Urothelium cell line (cell line): Measurements from ENCODE around the gene SMIM44.
A peak's percentile ranks its signal among the peaks of the same experiment; 100 is the strongest.
"Not testable (repeated sequence)": the region's sequence is repeated elsewhere in the genome, so short reads cannot be mapped to it uniquely, and the experiment has no call there.

Source experiments
- DNase-seq: peaks from one replicate; pipeline ENCODE4 v3.0.0; 2011; ENCODE audit warnings: low spot score, mixed read lengths
- FAIRE-seq: peaks from 2 replicates; lab custom pipeline; 2011; peaks lifted over from hg19 to GRCh38; lab: Jason Lieb, UNC

The SMIM44 gene

DNA sequence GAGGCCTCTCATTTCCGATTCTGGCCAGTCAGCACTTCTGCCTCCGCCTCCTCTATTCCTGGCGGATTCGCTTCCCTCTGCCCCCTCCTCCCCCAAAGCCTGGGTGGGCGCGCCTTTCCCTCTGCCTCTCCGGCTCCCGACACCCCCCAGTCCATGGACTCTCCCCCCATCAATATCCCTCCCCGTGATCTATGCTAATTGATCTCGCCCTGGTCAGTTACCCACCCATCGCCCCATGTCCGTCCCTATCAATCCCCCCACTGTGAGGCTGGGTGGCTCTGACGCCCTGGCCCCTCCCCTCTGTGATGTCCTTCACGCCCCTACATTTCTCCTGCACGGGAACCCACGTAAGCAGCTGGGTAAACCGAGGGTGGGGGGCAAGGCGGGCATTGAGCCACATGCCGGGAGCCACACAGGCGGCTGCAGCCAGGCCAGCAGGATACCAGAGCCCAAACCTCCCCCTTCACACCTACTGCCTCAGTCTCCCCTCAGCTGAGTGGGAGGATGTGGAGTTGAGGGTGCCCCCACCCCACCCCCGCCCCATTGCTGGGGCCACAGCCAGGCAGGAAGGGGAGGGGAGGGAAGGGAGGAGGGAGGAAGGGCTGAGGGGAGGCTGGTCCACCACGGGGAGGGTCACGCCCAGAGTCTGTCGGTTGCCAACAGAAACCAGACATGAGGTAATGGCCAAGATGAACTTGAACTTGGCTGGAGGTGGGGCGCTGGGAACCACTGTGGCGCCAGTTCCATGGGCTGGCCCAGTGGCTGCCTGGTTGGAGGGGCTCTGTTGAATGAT, 24.0 kb downstream of the SMIM44 start:
- peak; percentile 89 for FAIRE-seq
- peak; percentile 83 for DNase-seq

DNA sequence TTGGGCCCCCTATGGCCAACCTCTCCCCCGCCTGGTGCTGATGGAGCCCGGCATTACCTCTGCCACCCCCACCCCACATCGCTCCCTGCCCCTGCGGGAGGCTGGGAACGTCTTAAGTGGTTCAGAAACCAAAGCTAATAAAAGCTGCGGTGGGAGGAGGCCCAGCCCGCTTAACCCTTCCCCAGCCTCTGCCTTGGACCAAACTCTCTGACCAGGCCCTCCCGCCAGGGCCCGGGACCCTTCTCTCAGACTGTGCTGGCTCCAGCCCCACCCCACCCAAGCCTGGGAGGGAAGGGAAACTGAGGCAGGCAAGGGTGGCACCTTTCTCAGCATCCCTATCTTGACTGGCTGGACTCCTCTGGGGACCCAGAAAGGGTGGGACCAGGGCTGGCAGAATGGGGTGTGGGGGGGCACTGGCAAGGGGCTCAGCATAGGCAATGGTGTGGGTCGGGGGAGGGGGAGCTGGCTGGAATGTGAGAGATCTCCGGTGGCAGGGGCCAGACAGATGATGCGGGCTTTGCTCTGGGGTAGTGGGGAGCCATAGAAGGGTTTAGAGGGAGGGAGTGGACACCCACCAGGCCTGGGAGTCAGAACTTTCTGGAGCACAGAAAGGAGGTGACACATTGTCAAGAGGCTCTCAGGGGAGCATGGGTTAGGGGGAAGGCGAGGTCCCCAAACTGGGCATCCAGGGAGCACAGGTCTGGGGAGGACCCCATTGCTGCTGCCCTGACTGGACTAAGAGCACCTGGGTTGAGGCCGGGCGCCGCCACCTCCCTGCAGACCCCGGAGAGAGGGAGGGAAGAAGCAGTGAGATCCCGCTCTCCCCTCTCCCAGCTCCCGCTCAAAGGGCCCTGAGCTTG, 24.8 kb downstream of the SMIM44 start:
- peak; percentile 50 for DNase-seq
- FAIRE-seq: no peak

DNA sequence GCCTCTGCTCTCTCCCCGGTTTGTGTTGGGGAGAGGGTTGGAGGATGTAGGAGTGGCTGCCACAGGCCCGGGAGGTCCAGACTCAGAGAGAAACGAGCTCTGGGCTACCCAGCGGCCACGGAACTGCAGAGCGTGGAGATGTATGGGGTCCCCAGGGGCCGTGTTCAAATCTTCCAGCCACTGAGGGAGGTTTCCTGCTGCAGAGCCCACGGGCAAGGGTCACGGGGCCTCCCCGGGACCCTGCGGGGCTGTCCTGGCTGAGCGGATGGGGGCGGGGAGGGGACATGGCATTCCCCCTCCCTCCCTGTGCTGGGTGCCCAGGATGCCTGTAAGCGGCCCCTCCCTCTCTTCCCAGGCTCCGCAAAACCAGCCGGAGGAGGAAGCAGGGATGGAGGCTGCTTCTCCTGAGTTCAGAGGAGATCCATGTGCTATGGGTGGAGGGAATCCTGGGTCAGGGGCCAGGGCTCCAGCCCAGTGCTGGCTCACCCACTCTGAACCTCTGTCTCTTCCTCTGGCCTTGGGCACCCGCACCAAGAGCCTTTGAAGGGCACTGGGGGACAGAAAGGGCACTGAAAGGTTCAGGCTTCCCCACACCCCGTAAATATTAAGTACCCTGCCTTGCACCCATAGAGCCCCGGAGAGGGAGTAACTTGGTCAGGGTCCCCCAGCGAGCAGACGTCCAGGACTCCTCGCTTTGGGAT, 25.6 kb downstream of the SMIM44 start:
- FAIRE-seq: no peak
- peak; percentile 40 for DNase-seq

DNA sequence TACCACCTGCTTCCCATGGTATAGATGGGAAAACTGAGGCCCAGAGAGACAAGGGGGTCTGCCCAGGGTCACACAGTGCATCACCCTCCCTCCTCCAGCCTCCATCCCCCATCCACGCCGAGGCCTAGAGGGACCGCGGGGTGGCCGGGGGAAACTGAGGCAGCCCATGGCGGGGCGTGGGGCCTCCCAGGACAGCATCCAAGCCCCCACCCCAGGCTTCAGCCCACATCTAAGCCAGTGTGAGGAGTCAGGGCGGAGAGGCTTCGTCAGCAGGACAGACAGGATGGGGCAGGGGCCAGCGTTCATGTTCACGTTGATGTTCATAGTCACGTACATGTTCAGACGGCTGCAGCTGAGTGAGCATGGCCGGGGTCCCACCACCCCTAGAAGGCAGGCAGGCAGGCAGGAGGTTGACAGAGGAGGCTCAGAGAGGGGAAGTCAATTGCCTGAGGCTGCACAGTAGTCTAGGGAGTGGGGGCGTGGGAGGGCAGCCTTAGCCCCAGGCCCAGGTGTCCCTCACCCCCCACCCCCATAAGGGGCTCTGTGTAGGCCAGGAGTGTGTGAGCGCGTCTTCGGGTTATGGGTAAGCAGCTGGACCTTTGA, 26.2 kb downstream of the SMIM44 start:
- FAIRE-seq: no peak
- DNase-seq: no peak

DNA sequence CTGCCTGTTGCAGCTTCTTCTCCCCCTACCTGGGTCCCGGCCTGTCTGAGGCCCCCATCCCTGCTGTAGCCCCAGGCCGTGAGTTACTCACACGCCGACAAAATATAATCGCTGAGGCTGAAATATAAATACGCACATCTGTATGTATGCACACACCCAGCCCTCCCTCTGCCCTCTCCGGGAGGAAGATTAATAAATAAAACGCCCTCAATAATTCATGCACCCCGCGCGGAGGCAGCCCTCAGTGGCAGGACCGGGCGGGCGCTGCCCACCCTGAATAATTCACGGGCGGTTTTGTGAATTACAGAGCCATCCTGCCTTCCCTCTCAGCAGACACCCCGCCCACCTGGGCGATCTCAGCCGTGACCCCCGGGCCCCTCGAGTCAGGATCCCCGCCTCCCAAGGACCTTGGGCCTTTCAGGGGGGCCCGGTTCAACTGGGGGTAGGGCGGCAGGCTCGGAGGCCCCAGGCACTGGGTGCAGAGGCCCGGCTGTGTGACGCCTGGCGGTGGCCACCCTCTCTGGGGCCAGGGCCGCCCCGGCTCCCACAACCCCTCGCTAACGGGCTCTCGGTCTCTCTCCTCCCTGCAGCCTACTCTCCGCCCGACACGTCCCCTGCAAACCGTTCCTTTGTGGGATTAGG, 27.2 kb downstream of the SMIM44 start:
- DNase-seq: no peak
- no peak for FAIRE-seq

DNA sequence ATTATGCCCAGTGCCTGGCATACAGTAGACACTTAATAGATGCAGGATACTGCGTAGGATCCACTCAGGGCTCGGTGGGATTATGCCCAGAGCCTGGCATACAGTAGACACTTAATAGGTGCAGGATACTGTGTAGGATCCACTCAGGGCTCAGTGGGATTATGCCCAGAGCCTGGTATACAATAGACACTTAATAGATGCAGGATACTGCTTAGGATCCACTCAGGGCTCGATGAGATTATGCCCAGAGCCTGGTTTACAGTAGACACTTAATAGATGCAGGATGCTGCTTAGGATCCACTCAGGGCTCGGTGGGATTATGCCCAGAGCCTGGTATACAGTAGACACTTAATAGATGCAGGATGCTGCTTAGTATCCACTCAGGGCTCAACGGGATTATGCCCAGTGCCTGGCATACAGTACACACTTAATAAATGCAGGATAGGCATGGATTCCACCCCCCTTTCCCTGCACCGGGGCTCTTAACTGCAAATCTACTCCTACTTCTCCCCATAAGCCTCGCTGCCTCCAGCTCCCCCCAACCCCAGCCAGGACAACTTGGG, 27.8 kb downstream of the SMIM44 start:
- DNase-seq (no peak), FAIRE-seq (no peak)

DNA sequence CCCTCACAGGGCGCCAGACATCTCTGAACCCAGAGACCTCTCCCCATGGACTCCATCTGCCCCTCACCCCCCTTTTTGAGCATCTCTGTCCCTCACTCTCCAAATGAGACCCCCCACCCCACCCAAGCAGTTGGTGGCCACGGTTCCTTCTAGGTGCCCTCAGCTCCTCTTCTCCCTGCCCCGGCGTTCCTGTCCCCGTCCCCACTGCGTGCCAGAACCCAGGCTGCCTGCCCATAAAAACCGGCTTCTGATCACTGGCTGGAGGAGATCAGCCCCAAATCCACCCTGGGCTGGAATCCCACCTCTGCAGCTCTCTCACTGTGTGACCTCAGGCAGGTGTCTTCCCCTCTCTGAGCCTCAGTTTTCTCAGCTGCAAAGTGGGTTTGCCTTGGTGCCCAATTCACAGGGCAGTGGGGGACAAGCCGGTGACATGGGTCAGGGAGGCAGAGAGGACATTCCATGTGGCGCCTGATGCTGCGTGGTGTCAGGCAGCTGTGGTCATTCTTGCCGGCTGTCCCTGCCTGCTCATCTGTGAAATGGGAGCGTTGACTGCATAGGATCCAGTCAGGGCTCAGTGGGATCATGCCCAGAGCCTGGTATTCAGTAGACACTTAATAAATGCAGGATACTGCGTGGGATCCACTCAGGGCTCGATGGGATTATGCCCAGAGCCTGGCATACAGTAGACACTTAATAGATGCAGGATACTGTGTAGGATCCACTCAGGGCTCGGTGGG, 28.4 kb downstream of the SMIM44 start:
- FAIRE-seq: no peak
- no peak for DNase-seq

DNA sequence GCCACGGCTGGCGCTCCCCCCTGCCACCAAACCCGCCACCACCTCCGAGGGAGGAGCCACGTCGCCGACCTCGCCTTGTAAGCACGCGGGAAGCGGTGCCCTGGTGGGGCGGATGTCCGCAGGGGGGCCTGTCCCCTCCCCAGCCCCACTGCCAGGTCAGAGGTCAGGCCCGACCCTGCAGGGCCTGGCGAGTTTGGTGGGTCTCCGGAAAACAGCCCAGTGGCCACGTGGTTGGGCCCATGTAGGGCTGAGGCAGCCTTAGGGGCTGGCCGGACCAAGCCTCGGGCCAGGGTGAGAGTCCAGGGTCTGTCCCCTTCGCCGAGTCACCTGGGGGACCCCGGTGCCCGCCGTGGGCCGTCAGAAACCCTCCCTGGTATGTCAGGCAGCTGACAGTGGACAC, 29.4 kb downstream of the SMIM44 start:
- no peak for FAIRE-seq
- no peak for DNase-seq

DNA sequence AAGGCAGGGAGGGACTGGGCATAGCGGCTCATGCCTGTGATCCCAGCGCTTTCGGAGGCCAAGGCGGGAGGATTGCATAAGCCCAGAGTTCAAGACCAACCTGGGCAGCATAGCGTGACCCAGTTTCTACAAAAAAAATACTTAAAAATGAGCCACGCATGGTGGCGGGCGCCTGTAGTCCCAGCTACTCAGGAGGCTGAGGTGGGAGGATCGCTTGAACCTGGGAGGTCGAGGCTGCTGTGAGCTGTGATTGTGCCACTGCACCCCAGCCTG, 30.4 kb downstream of the SMIM44 start:
- not testable (repeated sequence) for FAIRE-seq, DNase-seq

DNA sequence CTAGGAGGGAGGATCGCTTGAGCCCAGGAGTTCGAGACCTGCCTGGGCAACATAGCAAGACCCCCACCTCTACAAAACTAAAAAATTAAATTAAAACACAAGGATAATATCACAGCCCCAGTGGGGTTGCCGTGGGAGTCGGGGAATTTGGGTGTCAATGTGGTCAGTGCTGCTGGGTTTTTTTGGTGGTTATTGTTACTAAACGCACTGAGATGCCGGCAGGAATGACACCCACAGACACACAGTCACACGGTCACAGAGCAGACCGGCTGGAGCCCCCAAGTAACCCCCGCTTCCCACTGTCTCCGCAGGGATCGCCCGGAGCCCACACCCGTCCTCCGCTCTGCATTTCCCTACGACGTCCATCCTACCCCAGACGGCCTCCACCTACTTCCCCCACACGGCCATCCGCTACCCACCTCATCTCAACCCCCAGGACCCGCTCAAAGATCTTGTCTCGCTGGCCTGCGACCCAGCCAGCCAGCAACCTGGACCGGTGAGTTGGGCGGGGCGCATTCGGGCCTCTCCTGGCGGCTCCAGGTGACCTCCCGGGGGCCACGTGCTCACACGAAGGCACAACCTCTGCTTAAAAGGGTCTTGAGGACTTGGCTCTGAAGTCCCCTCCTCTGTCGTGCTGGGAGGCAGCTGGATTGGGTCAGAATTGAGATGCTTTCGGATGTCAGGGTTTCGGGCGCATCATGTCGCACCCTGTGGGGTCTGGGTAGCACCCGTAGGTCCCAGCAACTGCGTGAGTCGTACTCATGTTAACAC, 30.9 kb downstream of the SMIM44 start:
- DNase-seq: no peak
- FAIRE-seq: no peak

DNA sequence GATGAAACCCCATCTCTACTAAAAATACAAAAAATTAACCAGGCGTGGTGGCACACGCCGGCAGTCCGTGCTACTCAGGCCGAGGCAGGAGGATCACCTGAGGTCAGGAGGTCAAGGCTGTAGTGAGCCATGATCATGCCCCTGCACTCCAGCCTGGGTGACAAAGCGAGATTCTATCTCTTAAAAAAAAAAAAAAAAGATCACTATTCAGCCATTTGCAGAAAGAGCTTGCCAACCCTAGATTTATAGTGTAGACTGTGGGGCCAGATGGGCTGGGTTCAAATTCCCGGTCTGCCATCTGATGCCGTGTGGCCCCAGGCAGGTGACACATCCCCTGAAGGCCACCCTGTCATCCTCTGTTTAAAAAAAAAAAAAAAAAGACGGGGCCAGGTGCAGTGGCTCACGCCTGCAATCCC, 31.8 kb downstream of the SMIM44 start:
- DNase-seq (no peak), FAIRE-seq (no peak)

DNA sequence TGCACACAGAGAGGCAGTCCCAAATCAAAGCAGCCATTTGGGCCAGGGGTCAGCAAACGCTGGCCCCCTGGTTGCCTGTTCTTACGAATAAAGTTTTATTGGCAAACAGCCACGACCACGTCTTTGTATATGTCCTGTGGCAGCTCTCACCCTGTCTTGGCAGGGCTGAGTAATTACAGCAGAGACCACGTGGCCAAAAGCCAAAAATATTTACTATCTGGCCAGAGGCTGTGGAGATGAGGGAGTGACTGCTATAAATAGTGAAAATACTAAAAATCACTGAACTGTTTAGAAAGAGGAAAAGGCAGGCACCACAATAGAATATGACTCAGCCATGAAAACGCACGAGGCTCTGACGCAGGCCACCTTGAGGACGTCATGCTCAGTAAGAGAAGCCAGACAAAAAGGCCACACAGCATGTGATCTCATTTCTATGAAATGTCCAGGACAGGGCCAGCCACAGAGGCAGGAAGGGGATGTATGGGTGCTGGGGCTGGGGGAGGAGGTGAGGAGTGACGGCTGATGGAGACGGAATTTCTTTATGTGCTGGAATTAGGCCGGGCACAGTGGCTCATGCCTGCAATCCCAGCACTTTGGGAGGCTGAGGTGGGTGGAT, 32.3 kb downstream of the SMIM44 start:
- DNase-seq (peak; percentile 72), FAIRE-seq (no peak)

DNA sequence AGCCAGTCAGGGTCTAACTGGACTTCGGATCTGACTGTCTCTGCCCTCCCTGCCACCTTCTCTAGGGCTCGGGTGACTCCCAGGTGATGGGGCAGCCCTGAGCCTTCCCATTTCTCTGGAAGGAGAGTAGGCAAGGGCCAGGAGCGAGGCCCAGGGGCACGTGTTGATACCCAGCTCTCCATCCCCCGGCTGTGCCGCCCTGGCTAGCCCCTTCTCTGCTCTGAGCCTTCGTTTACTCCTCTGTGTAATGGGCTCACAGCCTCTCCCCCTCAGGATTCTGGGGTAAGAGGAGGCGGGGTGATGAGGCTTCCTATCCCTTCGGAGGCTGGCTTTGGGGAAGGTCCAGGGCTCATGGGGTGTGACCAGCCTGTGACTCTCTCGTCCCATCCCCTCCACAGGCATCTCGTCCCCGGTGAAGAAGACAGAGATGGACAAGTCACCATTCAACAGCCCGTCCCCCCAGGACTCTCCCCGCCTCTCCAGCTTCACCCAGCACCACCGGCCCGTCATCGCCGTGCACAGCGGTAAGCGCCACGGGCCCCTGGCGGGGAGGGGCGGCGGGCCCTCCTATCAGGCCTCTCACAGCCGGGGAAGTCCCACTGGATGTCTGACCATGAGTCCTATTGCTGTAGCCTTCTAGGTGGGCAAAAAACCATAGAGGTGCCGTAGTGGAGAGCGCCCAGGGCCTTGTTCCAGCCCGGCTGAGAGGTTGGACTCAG, 34.5 kb downstream of the SMIM44 start:
- DNase-seq (no peak), FAIRE-seq (no peak)

DNA sequence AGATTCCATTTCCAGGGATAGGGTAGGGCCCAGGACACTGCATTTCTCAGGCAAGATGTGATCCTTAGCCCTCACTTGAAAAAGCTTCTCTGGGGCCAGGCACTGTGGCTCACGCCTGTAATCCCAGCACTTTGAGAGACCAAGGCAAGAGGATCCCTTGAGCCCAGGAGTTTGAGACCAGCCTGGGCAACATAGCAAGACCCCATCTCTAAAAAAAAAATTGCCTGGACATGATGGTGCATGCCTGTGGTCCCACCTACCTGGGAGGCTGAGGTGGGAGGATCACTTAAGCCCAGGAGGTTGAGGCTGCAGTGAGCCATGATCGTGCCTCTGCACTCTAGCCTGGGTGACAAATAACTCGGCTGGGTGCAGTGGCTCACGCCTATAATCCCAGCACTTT, 36.6 kb downstream of the SMIM44 start:
- not testable (repeated sequence) for FAIRE-seq, DNase-seq

DNA sequence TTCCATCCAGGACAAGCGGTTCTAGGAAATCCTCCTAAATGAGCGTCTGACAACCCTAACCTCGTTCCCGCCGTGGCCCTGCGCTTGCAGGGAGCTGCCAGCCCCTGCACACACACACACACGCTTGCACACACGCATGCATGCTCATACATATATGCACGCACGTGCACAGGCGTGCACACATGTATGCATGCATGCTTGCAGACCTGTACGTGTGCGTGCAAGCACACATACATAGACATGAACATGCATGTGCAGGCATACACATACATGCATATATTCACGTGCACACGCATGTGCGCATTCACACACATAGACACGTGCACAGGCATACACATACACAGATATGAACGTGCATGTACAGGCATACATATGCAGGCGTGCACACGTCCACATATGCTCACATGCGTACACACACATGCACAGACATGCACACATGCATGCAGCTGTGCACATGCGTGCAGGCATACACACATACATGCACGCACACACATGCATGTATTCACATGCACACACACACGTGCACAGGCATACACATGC, 38.5 kb downstream of the SMIM44 start:
- no peak for DNase-seq
- peak; percentile 94 for FAIRE-seq

DNA sequence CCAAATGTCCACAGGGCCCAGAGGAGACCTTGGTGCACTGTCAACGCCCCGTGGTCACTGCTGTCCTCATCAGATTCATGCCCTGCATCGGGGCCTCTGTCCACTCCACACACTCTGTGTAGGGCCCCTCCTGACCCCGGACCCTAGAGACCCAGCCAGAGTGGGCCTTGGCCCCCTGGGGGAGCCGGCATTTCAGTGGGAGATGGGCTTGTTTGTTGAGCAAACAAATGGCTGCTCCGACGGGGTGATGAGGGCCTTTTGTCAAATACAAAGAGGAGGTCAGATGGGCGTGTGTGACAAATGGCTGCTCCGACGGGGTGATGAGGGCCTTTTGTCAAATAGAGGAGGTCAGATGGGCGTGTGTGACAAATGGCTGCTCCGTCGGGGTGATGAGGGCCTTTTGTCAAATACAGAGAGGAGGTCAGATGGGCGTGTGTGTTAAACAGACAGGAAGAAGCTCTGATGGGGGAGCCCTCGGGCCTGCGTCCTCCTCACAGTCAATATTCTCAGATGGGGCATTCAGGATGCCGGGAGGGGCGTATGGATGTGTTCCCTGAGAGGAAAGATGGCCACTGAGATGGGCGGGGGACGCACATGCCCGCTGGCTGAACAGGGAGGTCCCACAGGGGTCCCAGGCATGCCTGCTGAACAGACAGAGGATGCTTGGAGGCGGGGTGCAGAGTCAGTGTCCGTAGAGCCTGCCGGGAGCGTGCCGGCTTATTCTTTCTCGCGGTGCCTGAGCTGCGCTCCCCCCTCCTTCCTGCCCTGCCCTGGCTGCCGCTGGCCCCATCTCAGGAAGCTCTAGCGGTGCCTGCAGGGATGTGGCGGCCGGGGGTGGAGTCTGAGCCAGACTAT, 39.2 kb downstream of the SMIM44 start:
- no peak for FAIRE-seq
- no peak for DNase-seq
